B cell (primary cell): ENCODE data around the gene DACT3.
A peak's percentile ranks its signal among the peaks of the same experiment; 100 is the strongest.

Experiments
- EZH2 ChIP-seq: IDR thresholded peaks from 2 replicates; pipeline ENCODE4 v1.6.1; 2012; ENCODE audit warnings: borderline replicate concordance, low read depth, mild to moderate bottlenecking, moderate library complexity, low read length; ENCODE audit not compliant: insufficient read depth, poor library complexity, severe bottlenecking
- TF ChIP-seq, protein P1 (sequence below): fragments of 200-600 bp; IDR thresholded peaks from one replicate; pipeline ENCODE4 v1.8.0; 2022; ENCODE audit warnings: antibody characterized with exemption, mild to moderate bottlenecking

DNA sequence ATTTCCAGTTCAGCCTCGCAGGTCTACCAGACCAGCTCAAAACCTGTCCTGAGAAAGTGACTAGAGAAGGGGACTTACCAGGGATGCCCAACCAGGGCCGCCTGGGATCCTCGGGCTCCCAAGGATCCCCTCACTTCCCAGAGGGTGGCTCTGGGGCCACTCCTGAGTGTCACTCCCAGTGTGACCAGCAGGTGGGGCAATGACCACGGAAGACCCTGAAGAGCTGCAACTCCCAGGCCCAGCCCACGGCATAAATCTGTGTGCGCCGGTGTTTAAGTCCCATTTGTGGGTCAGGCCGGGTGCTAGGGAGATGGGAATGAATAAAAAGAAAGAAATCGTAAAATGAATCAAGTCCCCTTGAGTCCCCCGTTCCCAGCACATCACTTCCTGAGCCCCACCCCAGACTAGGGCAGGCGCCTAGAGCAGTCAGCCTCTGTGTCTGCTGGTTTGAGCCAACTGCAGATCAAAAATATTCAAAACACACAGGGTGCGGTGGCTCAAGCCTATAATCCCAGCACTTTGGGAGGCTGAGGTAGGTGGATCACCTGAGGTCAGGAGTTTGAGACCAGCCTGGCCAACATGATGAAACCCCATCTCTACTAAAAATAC is 46.8 kb downstream of the DACT3 start:
- TF ChIP-seq EZH2 = no peak
- TF ChIP-seq, protein P1, sequence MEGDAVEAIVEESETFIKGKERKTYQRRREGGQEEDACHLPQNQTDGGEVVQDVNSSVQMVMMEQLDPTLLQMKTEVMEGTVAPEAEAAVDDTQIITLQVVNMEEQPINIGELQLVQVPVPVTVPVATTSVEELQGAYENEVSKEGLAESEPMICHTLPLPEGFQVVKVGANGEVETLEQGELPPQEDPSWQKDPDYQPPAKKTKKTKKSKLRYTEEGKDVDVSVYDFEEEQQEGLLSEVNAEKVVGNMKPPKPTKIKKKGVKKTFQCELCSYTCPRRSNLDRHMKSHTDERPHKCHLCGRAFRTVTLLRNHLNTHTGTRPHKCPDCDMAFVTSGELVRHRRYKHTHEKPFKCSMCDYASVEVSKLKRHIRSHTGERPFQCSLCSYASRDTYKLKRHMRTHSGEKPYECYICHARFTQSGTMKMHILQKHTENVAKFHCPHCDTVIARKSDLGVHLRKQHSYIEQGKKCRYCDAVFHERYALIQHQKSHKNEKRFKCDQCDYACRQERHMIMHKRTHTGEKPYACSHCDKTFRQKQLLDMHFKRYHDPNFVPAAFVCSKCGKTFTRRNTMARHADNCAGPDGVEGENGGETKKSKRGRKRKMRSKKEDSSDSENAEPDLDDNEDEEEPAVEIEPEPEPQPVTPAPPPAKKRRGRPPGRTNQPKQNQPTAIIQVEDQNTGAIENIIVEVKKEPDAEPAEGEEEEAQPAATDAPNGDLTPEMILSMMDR = peak; percentile 86
